HEK293 (cell line): ENCODE measurements around the gene DLG1.

Experiments used
- CTCF ChIP-seq: fragments of 450-650 bp; formaldehyde crosslinking; IDR thresholded peaks from 2 replicates; pipeline ENCODE4 v1.5.1; 2016; ENCODE audit warnings: missing biosample characterization, missing genetic modification characterization
- HIC1 ChIP-seq: fragments of 450-650 bp; formaldehyde crosslinking; IDR thresholded peaks from 2 replicates; pipeline ENCODE4 v1.5.1; 2016; ENCODE audit warnings: missing biosample characterization, missing genetic modification characterization
- PRDM10 ChIP-seq: fragments of 450-650 bp; formaldehyde crosslinking; IDR thresholded peaks from 2 replicates; pipeline ENCODE4 v1.5.1; 2016; ENCODE audit warnings: missing biosample characterization, missing genetic modification characterization
- ZBTB10 ChIP-seq: fragments of 450-650 bp; formaldehyde crosslinking; IDR thresholded peaks from 2 replicates; pipeline ENCODE4 v1.5.1; 2016; ENCODE audit warnings: missing biosample characterization, missing genetic modification characterization
- ZFP69B ChIP-seq: fragments of 450-650 bp; formaldehyde crosslinking; IDR thresholded peaks from 2 replicates; pipeline ENCODE4 v1.5.1; 2016; ENCODE audit warnings: missing biosample characterization, missing genetic modification characterization
- ZNF140 ChIP-seq: fragments of 450-650 bp; formaldehyde crosslinking; IDR thresholded peaks from 2 replicates; pipeline ENCODE4 v1.5.1; 2016; ENCODE audit warnings: missing biosample characterization, missing genetic modification characterization
- ZNF157 ChIP-seq: fragments of 450-650 bp; formaldehyde crosslinking; IDR thresholded peaks from 2 replicates; pipeline ENCODE4 v1.5.1; 2016; ENCODE audit warnings: missing biosample characterization, missing genetic modification characterization
- ZNF221 ChIP-seq: fragments of 450-650 bp; formaldehyde crosslinking; IDR thresholded peaks from 2 replicates; pipeline ENCODE4 v1.5.1; 2017; ENCODE audit warnings: missing biosample characterization, missing genetic modification characterization, borderline replicate concordance
- ZNF324 ChIP-seq: fragments of 450-650 bp; formaldehyde crosslinking; IDR thresholded peaks from 2 replicates; pipeline ENCODE4 v1.5.1; 2016; ENCODE audit warnings: missing biosample characterization, missing genetic modification characterization
- ZNF510 ChIP-seq: fragments of 450-650 bp; formaldehyde crosslinking; IDR thresholded peaks from 2 replicates; pipeline ENCODE4 v1.5.1; 2018; ENCODE audit warnings: mild to moderate bottlenecking, missing genetic modification characterization, missing biosample characterization; ENCODE audit not compliant: insufficient replicate concordance
- ZNF623 ChIP-seq: fragments of 450-650 bp; formaldehyde crosslinking; IDR thresholded peaks from 2 replicates; pipeline ENCODE4 v1.5.1; 2016; ENCODE audit warnings: missing biosample characterization, missing genetic modification characterization

- no peak for TF ChIP-seq CTCF (tag by site-specific recombination)
- TF ChIP-seq PRDM10, result no peak
- no peak for TF ChIP-seq ZNF623
- TF ChIP-seq ZNF140 (tag by site-specific recombination), result no peak
- no peak for TF ChIP-seq ZNF157 (tag by site-specific recombination)
- TF ChIP-seq ZBTB10 (tag by site-specific recombination), result no peak
- no peak for TF ChIP-seq HIC1 (tag by site-specific recombination)
- TF ChIP-seq ZNF324 (tag by site-specific recombination), result no peak
- no peak for TF ChIP-seq ZNF510 (tag by site-specific recombination)
- TF ChIP-seq ZFP69B (tag by site-specific recombination), result no peak
- TF ChIP-seq ZNF221 (tag by site-specific recombination), result no peak
Observed at GRCh38 chr3:197186887-197187588, 111.4 kb downstream of the DLG1 start.
